Measurements from ENCODE around the gene LAMA1. TPM values are rescaled to one million over a fixed set of nuclear protein-coding genes. Genes with fewer than 3 reads are reported as not detected.

The LAMA1 gene
- polyA plus RNA-seq, 1 donor from 2014 or later = 10.3 TPM

DNA sequence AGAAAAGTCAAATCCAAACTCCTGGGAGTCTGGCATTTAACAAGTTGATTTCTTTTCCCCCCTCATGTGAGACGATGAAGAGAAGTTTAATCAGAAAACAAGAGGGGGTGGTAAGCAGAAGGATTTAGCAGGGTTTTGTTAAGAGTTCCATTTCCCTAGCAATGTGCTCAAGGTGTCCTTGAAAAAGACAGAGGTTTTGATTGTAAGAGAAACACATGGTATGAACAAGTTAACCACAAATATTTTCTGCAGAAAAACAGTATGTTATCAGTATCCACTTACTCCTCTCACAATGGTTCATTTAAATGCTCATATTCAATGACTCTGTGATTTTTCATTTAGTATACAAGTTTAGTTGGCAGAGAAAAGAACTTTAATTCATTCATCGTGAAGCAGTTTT is 26.8 kb downstream of the LAMA1 start:
- H3K79me2 ChIP-seq (replicated peaks; ENCODE audit: insufficient read depth, low read length) = peaks cover 6% of the 10 kb centered on the region
- H3K4me2 ChIP-seq (ENCODE audit: low read length) = no peak overlapping the region

DNA sequence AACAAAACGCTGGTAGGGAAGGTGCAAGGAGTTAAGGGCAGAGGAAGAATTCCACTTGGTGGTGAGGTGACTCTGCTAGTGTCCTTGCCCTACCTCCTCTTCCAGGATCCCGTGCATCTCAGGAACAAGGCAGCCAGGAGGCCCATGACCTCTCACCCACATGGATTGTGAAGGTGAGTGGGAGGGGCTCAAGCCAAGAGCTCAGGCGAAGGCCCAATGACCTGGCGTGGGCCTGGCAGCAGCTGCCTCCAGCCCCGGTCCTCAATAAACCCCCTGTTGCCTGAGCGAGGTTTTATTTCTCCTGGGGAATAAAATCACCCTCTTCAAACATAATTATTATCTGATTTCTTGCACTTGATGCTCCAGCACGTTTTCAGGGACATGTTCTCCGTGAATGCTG is 28.2 kb downstream of the LAMA1 start:
- no peak for TF ChIP-seq TAF1 (IDR thresholded peaks at IDR 0.05; ENCODE audit: low read depth)

More for the DNA sequence above, 26.8 kb downstream of the LAMA1 start:
- Histone ChIP-seq H2AFZ (ENCODE audit: low read depth, low read length) (no peak overlapping the region), H3K36me3 (ENCODE audit: insufficient read depth, low read length) (no peaks in the 10 kb centered on the region), H3K27ac (ENCODE audit: low read length) (no peak overlapping the region), H3K4me3 (ENCODE audit: low read length) (no peak overlapping the region), H3F3A (ENCODE audit: insufficient read depth, low read length, poor library complexity, severe bottlenecking) (no peaks in the 10 kb centered on the region), H3K9me2 (ENCODE audit: insufficient read depth, low read length) (no peaks in the 10 kb centered on the region), H4K20me1 (ENCODE audit: insufficient read depth) (no peaks in the 10 kb centered on the region), H3K9ac (ENCODE audit: low read length) (no peak overlapping the region), H3K9me3 (ENCODE audit: low read length) (no peaks in the 10 kb centered on the region), H3K27me3 (ENCODE audit: insufficient read depth, low read depth, low read length) (no peaks in the 10 kb centered on the region)
- TF ChIP-seq POLR2AphosphoS5 (IDR thresholded peaks at IDR 0.05) (no peak), SMC3 (conservative IDR thresholded peaks at IDR 0.05; ENCODE audit: poor library complexity) (no peak), EP300 (conservative IDR thresholded peaks at IDR 0.05; ENCODE audit: poor library complexity, severe bottlenecking) (no peak), EZH2 (IDR thresholded peaks at IDR 0.05; ENCODE audit: borderline replicate concordance, insufficient read depth, low read length, poor library complexity, severe bottlenecking) (no peak), MXI1 (conservative IDR thresholded peaks at IDR 0.05; ENCODE audit: poor library complexity, severe bottlenecking) (no peak), RAD21 (conservative IDR thresholded peaks at IDR 0.05) (no peak), TAF1 (IDR thresholded peaks at IDR 0.05; ENCODE audit: low read depth) (no peak)
- TF ChIP-seq, protein P1, sequence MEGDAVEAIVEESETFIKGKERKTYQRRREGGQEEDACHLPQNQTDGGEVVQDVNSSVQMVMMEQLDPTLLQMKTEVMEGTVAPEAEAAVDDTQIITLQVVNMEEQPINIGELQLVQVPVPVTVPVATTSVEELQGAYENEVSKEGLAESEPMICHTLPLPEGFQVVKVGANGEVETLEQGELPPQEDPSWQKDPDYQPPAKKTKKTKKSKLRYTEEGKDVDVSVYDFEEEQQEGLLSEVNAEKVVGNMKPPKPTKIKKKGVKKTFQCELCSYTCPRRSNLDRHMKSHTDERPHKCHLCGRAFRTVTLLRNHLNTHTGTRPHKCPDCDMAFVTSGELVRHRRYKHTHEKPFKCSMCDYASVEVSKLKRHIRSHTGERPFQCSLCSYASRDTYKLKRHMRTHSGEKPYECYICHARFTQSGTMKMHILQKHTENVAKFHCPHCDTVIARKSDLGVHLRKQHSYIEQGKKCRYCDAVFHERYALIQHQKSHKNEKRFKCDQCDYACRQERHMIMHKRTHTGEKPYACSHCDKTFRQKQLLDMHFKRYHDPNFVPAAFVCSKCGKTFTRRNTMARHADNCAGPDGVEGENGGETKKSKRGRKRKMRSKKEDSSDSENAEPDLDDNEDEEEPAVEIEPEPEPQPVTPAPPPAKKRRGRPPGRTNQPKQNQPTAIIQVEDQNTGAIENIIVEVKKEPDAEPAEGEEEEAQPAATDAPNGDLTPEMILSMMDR (IDR thresholded peaks at IDR 0.05; ENCODE audit: poor library complexity, severe bottlenecking) = no peak
- TF ChIP-seq, protein P2, sequence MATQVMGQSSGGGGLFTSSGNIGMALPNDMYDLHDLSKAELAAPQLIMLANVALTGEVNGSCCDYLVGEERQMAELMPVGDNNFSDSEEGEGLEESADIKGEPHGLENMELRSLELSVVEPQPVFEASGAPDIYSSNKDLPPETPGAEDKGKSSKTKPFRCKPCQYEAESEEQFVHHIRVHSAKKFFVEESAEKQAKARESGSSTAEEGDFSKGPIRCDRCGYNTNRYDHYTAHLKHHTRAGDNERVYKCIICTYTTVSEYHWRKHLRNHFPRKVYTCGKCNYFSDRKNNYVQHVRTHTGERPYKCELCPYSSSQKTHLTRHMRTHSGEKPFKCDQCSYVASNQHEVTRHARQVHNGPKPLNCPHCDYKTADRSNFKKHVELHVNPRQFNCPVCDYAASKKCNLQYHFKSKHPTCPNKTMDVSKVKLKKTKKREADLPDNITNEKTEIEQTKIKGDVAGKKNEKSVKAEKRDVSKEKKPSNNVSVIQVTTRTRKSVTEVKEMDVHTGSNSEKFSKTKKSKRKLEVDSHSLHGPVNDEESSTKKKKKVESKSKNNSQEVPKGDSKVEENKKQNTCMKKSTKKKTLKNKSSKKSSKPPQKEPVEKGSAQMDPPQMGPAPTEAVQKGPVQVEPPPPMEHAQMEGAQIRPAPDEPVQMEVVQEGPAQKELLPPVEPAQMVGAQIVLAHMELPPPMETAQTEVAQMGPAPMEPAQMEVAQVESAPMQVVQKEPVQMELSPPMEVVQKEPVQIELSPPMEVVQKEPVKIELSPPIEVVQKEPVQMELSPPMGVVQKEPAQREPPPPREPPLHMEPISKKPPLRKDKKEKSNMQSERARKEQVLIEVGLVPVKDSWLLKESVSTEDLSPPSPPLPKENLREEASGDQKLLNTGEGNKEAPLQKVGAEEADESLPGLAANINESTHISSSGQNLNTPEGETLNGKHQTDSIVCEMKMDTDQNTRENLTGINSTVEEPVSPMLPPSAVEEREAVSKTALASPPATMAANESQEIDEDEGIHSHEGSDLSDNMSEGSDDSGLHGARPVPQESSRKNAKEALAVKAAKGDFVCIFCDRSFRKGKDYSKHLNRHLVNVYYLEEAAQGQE (IDR thresholded peaks at IDR 0.05; ENCODE audit: borderline replicate concordance) = no peak

More for the DNA sequence above, 28.2 kb downstream of the LAMA1 start:
- no peaks in the 10 kb centered on the region for H3F3A ChIP-seq (ENCODE audit: insufficient read depth, low read length, poor library complexity, severe bottlenecking)
- no peak overlapping the region for H3K9ac ChIP-seq (ENCODE audit: low read length)
- no peak overlapping the region for H3K4me3 ChIP-seq (ENCODE audit: low read length)
- no peaks in the 10 kb centered on the region for H3K9me3 ChIP-seq (ENCODE audit: low read length)
- no peak overlapping the region for H2AFZ ChIP-seq (ENCODE audit: low read depth, low read length)
- no peaks in the 10 kb centered on the region for H3K36me3 ChIP-seq (ENCODE audit: insufficient read depth, low read length)
- H3K9me2 ChIP-seq (ENCODE audit: insufficient read depth, low read length) = no peaks in the 10 kb centered on the region
- H3K4me2 ChIP-seq (ENCODE audit: low read length) = no peak overlapping the region
- no peaks in the 10 kb centered on the region for H4K20me1 ChIP-seq (ENCODE audit: insufficient read depth)
- H3K79me2 ChIP-seq (replicated peaks; ENCODE audit: insufficient read depth, low read length) = peaks cover 6% of the 10 kb centered on the region
- no peaks in the 10 kb centered on the region for H3K27me3 ChIP-seq (ENCODE audit: insufficient read depth, low read depth, low read length)
- H3K27ac ChIP-seq (ENCODE audit: low read length) = no peak overlapping the region

All from neural cell (in vitro differentiated cells).